HG03159 (cell line): Measurements from ENCODE around the gene CEMIP.

Source experiments
- ATAC-seq: cut with Tn5 transposase; IDR thresholded peaks from one replicate; pipeline ENCODE4 v1.9.1; 2021; ENCODE audit warnings: mild to moderate bottlenecking, moderate library complexity; ENCODE audit not compliant: unreplicated experiment

The CEMIP gene

DNA sequence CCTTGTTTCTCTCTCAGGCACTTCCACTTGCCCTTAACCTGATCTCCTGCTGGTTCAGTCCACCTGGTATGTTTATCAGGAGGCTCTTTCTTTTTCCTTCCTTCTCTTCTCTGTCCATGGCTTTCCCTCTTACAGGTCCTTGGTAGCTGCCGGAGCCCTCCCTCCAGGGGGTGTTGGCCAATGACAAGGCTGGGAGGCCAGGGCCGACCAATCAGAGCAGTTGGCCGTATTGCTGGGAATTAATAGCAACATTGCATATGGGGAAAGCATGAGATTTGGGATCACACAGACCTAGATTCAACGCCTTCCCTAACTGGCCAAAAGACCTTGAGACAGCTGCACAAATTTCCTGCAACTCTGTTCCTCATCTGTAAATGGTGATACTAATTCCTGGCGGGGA lies 62.4 kb downstream of the CEMIP start:
- ATAC-seq = no peak

DNA sequence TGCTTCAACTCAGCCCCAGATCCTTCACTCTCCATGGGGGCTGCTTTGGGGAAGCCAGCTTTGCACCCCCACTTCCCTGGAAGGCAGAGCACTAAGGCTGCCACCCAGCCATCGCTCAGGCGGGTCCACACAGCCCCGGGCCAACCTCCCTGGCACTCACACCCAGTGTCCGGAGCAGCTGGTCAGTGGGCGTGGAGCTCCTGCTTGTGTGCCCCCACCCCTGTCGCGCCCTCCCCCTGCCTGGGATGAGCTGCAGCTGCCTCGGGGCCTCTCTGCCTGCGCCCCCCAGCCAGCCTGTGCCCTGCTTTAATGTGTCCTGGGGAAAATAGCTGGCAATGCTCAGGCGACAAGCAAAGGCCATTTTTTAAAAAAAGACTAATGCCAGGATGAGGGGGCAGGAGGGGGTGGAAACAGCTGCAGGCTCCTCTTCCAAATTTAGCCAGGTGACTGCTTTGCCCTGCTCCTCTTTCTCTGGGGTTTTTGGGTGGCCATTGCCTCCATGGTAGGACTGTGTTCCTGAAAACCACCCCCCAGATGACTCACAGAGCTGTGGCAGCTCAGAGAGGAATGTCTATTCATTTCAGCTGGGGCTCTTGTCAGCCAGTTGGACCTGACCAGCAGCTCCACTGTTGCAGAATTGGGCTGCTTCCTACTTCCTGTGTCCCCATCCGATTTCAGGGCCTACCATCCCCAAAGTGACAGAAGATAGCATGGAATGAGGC lies 65.0 kb downstream of the CEMIP start:
- no peak for ATAC-seq

DNA sequence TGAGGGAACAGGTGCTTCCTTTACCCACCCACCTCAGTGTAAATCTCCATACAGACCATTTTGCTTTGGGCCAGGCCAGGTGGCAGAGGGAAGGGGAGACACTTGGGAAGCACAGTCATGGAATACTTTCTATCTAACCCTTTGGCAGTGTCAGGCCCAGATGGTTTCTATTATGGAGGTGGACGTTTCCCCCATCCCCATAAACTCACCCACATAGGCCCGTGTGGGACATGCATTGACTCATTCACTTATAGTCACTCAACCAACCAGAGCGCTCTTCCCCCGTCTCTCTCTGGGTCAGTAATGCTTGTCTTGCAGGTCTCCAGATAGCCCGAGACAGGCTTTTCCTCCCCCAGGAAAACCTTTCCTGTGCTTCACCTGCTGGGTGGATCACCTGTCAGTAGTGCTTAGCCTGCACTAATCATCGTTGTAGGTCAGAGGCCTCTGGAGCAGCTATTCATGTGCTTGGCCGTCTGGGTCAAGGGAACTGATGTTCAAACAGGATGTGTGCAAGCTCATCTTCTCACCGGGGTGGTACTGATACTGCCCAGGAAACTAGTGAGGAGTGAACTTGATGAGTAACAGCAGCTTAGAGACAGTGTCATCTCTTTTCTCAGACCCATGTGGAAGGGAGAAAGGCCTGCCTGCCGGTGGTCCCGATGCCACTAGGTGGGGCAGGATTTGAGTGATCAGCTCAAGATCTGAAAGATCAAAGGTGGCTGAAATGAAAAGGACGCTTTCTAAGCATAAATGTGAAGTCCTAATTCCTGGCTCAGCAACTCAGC lies 67.1 kb downstream of the CEMIP start:
- no peak for ATAC-seq

DNA sequence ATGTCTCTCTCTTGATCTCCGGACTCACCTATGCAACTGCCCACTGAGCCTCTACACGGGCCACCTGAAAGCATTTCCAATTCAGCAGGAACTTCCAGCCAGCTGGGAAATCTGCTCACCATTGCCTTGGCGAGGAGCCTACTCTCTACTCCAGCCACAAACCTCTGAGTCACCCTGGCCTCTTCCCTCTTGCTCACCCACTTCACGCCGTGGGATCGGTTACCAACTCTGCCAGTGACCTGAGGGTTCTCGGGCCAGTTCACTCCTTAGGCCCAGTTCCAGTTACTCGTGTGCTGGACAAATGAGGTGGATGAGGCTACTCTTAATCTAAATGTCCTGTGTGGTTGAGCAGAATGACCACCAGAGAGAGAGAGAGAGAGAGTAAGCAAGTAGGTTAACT lies 70.1 kb downstream of the CEMIP start:
- no peak for ATAC-seq

DNA sequence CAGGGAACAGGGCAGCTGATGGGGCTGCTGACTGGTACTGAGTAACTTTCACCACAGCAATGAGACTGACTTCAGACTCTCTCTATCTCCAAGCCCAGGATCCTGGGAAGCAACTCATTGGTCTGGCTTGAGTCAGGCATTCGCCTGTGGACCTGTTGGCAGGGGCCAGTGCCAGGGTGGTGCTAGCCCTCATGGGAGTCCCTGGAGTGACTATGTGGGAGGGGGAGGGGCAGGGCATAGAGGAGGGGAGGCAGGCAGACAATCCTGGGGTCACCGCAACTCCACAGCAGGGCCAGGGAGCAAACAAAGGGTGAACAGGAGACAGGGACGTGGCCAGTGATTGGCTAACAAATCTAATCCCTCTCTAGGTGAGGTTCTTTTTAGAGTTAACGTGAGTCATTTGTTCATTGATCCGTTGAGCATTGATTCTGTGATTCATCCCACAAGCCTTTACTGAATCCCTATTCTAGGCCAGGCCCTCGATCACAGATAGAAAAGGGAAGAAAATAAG lies 71.8 kb downstream of the CEMIP start:
- ATAC-seq = no peak

DNA sequence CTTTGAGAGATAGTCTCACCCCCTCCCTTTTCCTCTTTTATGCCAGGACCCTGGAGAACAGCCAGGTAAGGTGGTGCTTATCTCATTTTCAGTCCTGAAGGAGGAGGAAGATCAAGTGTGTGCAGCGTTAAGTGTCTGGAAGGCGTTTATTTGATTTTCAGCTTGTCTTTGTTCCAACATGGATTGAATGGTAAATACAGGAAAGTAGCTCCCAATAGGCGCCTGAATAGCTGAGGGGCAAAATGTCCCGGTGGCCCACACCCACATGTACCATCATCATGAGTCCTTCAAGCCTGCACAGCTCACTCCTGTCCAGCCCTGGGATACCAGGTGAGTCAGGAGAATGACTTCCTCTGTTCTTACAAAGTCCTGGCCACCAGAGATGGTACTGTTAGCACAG lies 73.5 kb downstream of the CEMIP start:
- no peak for ATAC-seq

DNA sequence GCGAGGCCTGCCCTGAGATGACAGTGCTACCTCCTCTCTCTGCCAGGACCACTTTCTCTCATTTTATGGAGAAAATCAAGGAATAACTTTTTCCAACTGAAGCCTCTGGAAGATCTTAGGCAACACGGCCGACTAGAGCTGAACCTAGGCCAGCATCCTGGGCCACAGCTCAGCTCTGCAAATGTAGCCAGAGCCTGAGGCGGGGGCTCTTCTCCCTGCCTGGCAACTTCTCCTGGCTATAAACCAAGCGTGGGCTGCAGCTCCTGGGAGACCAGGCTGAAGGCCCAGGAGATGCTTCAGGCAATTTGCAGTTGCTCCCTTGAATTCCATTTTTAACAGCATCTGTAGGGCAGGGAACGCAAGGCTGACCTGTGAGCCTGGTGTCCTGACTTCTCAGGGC lies 74.9 kb downstream of the CEMIP start:
- ATAC-seq = no peak

DNA sequence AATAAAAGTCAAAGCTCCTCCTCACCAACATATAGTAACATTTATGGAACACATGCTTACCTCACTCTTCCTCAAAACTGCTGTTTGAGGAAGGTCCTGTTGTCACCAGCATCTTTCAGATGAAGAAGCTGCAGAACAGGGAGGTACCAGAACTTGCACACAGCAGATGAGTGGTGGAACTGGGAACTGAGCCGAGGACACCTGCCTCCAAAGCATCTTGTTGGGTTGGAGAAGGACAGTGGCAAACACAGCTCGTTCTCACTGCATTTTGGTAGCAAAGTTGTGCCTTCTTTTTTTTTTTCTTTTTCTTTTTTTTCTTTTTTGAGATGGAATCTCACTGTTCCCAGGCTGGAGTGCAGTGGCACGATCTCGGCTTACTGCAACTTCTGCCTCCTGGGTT lies 76.0 kb downstream of the CEMIP start:
- no peak for ATAC-seq

DNA sequence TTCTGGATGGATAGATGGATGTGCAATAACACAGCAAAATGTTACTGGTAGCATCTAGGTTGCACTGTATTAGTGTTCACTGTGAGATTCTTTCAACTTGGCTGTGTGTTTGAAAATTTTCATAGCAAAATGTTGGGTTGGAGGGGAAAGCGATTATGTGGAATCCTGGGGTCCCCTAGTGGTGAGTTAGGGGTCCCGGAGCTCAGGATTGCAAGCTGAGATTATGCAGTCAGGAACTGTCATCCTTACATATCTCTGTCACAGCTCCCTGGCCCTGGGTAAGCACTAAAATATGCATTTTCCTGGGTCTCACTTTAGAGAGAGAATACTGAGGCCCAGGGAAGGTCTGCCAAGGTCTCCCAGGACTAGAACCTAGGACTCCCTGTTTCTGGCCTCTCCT lies 77.2 kb downstream of the CEMIP start:
- no peak for ATAC-seq

DNA sequence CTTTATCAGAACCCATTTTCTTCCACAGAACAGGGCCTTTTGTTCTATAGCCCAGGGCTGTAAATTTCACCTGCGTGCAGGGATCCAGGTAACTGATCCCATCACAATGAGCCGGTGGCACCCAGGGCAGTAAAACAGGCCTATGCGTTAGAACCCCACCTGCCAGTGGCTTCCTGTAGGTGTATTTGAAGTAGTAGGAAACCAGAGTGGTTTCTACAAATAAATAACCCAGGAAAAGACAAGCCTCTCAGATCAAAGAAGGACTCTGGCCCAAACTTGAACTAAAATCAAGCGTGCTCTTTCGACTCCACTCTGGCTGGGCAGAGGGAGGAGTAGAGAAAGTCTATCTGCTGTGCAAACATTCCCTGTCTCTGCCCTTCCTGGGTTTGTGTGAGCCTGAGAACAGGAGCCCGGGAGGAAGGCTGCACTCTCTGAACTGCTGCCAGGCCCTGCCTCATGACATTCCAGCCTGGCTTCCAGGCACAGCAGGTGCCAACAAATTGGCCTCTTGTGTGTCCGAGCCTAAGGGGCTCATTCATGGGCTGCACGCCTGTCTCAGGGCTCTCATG lies 77.7 kb downstream of the CEMIP start:
- no peak for ATAC-seq

DNA sequence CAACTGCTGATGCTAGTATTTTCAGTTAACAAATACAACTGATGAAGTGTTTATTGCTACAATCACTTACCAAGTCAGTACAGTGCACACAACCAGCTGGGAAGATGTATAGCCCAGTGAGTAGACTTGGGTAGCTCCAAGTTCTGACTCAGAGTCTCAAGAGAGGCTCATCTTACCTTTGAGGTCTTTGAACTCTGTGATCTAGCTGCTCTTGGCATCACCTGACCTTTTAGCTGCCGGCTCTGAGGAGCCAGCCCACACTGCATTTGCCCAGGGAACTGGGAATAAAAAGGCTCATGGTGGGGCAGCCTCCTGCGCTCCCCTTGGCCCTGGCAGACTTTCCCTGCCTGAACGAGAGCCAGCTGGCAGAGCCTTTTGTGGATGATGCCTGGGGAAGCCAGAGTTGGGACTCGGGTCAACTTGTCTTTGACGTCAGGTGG lies 82.6 kb downstream of the CEMIP start:
- ATAC-seq = no peak

DNA sequence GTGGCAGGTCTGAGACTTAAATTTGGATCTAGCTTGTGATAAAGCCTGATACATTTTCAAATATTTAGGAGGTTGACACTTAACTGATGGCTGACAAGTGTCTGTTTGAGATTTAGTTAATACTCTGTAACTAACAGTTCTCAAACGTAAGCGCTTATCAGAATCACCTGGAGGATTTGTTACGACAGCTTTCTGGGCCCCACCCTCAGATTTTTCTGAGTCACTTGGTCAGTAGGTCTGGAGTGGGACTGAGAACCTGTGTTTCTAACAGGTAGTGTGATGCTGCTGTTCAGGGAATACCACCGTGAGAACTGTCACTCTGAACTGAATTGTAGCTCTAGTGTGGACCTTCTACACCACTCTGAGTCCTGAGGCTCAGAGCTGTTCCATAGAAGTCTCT lies 85.5 kb downstream of the CEMIP start:
- ATAC-seq = no peak

DNA sequence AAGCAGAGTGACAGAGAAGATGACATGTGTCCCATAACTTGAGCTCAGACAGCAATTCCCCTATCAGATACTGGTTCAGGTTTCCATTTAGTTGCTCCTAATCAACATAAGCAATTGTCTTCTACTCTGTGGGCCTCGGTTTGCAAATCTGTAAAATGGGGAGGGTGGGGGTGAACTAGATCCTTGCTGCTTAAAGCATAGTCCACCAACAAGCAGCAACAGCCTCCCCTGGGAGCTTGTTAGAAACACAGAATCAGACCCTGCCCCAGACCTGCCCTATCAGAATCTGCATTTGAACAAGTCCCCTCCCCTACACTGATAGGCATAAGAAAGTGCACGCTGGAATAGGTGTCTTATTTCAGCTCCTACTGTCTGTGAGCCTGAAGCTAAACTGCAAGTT lies 87.8 kb downstream of the CEMIP start:
- ATAC-seq = no peak

DNA sequence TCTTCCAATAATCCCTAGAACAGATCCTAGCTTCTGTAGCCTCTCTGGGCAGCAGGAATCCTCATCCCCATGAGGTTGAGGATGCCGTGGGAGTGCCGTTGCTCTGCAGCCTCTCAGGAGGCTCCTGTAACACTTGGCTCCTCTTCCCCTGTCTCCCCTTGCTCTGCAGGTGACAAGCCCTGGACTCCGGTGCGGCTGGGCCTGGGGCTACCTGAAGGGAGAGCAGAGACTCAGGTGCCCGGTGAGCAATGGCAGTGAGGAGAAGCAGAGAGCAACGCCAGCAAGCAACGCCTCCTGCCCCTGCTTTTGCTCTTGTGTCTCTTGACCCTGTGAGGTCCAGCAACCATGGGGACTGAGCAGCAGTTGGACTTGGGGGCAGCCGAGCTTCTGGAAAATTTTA lies 91.2 kb downstream of the CEMIP start:
- no peak for ATAC-seq

DNA sequence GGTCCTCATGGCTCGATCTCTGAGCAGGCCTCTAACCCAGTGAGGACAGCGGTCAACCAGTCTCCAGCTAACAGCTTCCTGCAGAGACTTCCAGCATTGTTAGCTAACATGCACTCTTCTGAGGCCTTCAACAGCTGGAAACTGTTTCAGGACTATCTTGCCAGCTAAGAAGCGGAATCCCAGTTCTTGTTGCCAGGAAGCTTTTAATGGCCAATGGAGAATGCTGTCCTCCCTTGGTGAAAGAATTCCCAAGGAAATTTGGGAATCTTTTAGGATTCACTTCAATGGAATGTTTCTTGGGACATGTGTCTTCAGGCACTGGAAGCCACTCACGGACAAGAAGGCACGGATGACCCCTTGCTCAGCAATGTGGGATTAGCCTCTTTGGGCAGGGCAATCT lies 91.7 kb downstream of the CEMIP start:
- ATAC-seq = no peak

DNA sequence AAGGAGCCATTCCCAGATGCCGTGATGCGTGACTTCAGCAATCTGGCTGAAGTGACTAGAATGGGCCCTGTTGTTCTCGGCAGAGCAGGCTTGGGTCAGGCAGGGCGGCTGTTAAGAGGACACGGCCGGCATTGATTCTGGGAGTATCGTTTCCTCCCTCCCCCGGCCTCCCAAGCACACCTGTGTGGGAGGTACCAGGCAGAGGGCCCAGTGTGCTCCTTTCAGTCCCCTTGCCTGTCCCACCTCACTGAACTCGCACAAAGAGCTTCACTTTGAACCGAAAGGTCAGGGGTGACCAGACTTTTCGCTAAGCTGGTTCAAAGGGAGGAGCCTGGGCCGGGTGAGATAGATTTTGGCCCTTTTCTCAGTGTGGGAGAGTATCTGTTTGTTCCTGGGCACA lies 92.7 kb downstream of the CEMIP start:
- no peak for ATAC-seq

DNA sequence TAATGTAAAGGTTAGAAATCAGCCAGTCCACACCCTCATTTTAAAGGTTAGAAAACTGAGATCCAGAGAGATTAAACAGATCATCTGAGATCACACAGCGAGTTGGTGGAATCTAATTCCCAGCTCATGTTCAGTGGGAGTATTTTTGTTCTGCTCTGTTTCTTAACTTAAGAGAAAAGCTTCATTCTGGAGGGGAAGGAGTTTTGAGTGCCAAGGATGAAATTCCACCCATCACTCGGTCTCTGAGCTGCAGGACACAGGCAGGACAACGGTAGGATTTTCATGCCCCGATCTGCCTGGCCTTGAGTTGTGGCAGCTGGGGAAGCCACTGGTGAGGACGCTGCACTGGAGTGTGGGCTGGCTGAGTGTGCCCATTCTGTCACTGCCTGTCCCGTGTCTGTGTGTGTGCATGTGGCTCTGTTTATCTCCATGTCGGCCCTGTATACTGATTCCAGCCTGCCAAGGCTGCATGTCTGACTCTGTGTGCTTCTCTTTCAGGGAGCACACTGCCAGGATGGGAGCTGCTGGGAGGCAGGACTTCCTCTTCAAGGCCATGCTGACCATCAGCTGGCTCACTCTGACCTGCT lies 94.3 kb downstream of the CEMIP start:
- ATAC-seq = no peak

DNA sequence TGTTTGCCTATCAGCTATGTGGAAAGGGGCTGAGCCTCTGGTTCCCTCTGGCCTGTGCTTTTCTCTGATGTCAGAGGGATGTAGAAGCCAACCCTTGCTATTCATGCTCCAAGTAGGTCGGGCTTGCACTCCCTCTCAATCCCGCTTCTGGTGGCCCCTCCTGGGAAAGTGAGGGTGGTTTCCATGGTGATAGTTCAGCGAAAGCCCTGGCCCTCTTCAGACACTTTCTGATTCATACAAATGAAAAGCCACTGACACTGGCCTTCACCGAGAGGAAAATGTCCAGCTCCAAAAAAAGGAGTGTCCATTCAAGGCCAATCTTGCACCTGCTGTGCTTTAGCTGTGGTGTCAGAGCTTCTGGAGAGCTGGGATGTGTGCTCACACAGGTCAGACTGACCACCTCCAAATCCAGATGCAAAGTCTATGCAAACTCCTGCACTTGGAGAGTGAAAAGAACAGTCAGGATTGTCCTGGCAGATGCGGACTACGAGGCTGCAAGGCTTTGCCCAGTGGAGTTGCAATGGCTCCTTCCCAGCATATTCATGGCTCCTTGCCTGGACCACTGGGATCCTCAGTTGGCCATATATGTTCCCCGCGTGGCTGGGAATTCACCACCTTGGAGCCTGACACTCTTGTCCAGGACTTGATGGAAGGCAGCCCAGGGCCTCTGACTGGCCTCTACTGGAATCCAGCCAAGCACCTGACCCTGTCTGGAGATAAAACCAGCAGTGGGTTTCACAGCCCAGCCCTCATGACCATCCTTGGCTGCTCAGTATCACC lies 96.6 kb downstream of the CEMIP start:
- no peak for ATAC-seq

DNA sequence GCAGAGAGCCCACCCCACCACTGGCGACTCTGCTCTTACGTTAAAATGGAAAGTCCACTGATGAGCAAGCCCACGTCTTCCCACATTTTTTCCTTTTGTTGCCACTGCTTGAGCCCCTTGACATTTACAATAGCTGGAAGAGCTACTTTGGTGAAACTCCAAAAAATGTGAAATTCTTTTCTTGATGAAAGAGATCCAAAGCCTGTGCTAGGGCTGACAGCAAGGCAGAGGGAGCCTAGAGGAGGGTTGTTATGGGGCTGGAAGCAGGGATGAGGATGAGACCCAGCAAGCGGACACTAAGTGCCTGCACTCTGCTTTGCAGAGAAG lies 97.1 kb downstream of the CEMIP start:
- no peak for ATAC-seq

DNA sequence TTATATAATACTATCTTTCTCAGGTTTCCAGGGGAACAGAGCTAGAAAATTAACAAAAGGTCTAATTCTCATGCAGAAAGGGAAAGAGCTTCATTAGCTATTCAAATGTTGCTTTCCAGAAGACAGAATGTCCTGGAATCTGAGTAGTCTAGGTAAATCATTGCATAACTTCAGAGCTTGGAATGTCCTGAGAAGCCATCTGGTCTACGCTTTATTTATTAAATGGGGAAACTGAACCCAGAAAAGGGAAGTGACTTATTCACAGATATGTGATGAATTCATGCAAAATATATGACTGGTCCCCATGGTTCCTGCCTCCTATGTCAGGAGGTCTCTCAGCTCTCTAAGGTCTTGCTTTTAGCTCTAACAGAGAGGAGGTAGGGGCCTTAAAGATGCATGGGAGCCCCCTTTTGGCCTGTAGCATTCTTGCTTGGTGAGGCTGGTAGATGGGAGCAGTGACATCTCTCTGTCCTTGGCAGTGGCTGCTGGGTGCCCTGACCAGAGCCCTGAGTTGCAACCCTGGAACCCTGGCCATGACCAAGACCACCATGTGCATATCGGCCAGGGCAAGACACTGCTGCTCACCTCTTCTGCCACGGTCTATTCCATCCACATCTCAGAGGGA lies 99.2 kb downstream of the CEMIP start:
- no peak for ATAC-seq

DNA sequence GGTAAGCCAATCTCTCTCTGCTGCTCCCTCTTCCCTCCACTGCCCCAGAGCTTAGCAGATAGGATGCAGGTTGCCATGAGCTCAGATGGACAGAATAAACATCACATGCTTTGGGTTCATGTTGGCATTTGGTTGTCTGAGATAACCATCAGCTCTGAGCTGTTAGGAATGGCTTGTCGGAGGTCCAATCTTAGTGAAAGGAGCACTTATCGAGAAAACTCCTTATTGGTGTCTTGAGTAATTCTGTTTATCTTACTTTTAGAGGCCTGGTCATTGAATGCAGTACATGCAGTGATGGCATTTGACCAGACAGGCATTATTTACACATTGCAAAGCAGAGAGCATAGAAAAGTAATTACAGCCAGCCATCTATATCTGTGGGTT lies 99.7 kb downstream of the CEMIP start:
- no peak for ATAC-seq
